GM19025 (cell line): ENCODE results near the gene STAB2.

Experiments used
- ATAC-seq: cut with Tn5 transposase; IDR thresholded peaks from one replicate; pipeline ENCODE4 v1.9.1; 2021; ENCODE audit warnings: mild to moderate bottlenecking, low read depth, moderate library complexity; ENCODE audit not compliant: unreplicated experiment

STAB2 gene

GRCh38 chr12:103578926-103579325, 8.1 kb upstream of the STAB2 start:
- ATAC-seq: no peak

GRCh38 chr12:103580026-103580425, 7.0 kb upstream of the STAB2 start:
- no peak for ATAC-seq

- ATAC-seq: no peak
These were observed 4.1 kb upstream of the STAB2 start for GRCh38 chr12:103583008-103583407.

- no peak for ATAC-seq
These were observed 941 bp upstream of the STAB2 start for GRCh38 chr12:103586132-103586531.

GRCh38 chr12:103588680-103589079, 1.6 kb downstream of the STAB2 start:
- ATAC-seq: no peak

- ATAC-seq: no peak
These were observed 2.4 kb downstream of the STAB2 start for GRCh38 chr12:103589517-103589916.

- no peak for ATAC-seq
These were observed 3.2 kb downstream of the STAB2 start for GRCh38 chr12:103590271-103590670.

- no peak for ATAC-seq
These were observed 9.9 kb downstream of the STAB2 start for GRCh38 chr12:103596981-103597380.

GRCh38 chr12:103599274-103599673, 12.2 kb downstream of the STAB2 start:
- ATAC-seq: no peak

- no peak for ATAC-seq
These were observed 14.1 kb downstream of the STAB2 start for GRCh38 chr12:103600967-103601728.

- no peak for ATAC-seq
These were observed 33.3 kb downstream of the STAB2 start for GRCh38 chr12:103620395-103620794.

GRCh38 chr12:103623716-103624115, 36.6 kb downstream of the STAB2 start:
- ATAC-seq: no peak

- ATAC-seq: no peak
These were observed 39.4 kb downstream of the STAB2 start for GRCh38 chr12:103626498-103626897.

- no peak for ATAC-seq
These were observed 40.2 kb downstream of the STAB2 start for GRCh38 chr12:103627189-103627855.

GRCh38 chr12:103632554-103633216, 45.6 kb downstream of the STAB2 start:
- ATAC-seq: no peak

- ATAC-seq: no peak
These were observed 47.7 kb downstream of the STAB2 start for GRCh38 chr12:103634732-103635131.

GRCh38 chr12:103635419-103635818, 48.3 kb downstream of the STAB2 start:
- no peak for ATAC-seq

- no peak for ATAC-seq
These were observed 49.9 kb downstream of the STAB2 start for GRCh38 chr12:103637021-103637420.

GRCh38 chr12:103637429-103637828, 50.4 kb downstream of the STAB2 start:
- ATAC-seq: no peak

GRCh38 chr12:103639983-103640382, 52.9 kb downstream of the STAB2 start:
- ATAC-seq: no peak

- no peak for ATAC-seq
These were observed 53.3 kb downstream of the STAB2 start for GRCh38 chr12:103640410-103640809.

- no peak for ATAC-seq
These were observed 53.8 kb downstream of the STAB2 start for GRCh38 chr12:103640831-103641230.
